Panc1 (cell line): ENCODE data around the gene AP5S1. TPM values are rescaled to one million over a fixed set of nuclear protein-coding genes. Genes with fewer than 3 reads are reported as not detected.

Experiments
- ATAC-seq: fragments of 200-7000 bp; cut with Tn5 transposase; 2 replicates; pipeline ENCODE4 v1.9.1; 2020; ENCODE audit warnings: mild to moderate bottlenecking, moderate library complexity
- BruUV-seq: library from RNA; stranded (reverse); fragments of 400-500 nt; replicated peaks from 2 replicates; lab custom pipeline; 2021; lab: Mats Ljungman, UMichigan
- CTCF ChIA-PET: fragments of 300-600 bp; sonication (Branson Sonifier 250); formaldehyde crosslinking; loops from one replicate; lab custom pipeline; 2022; ENCODE audit warnings: antibody characterized with exemption; lab: Charles Lee
- POLR2A ChIA-PET: fragments of 300-600 bp; sonication (Branson Sonifier 250); formaldehyde crosslinking; loops from one replicate; lab custom pipeline; 2022; ENCODE audit warnings: antibody characterized with exemption; lab: Charles Lee
- DNase-seq: peaks from one replicate; pipeline ENCODE4 v3.0.0-alpha.2; 2010; ENCODE audit warnings: low read depth, low spot score
- H3K27ac ChIP-seq: 2 replicates; pipeline ENCODE4 v1.5.1; 2011; ENCODE audit warnings: mild to moderate bottlenecking, low read length, inconsistent platforms
- H3K27me3 ChIP-seq: fragments of 200-500 bp; sonication (Bioruptor generic); 2 replicates; pipeline ENCODE4 v1.6.0; 2014; ENCODE audit warnings: low read length, inconsistent platforms; ENCODE audit not compliant: control insufficient read depth, insufficient read depth
- H3K36me3 ChIP-seq: fragments of 200-500 bp; sonication (Bioruptor generic); 2 replicates; pipeline ENCODE4 v1.5.1; 2014; ENCODE audit warnings: inconsistent platforms, mild to moderate bottlenecking, low read length, moderate library complexity; ENCODE audit not compliant: control insufficient read depth, insufficient read depth
- H3K4me1 ChIP-seq: 2 replicates; pipeline ENCODE4 v1.5.1; 2011; ENCODE audit warnings: inconsistent platforms, mild to moderate bottlenecking, low read length, moderate library complexity; ENCODE audit not compliant: control insufficient read depth, insufficient read depth
- H3K4me3 ChIP-seq, 2 experiments: 2 replicates each; pipeline ENCODE4 v1.5.1; 2011 to 2012; ENCODE audit warnings: low read depth in 2 of 2, low read length in 2 of 2, mild to moderate bottlenecking in 2 of 2, inconsistent platforms in 1 of 2, moderate library complexity in 1 of 2
- H3K9me3 ChIP-seq: fragments of 200-500 bp; sonication (Bioruptor generic); 2 replicates; pipeline ENCODE4 v1.5.1; 2014; ENCODE audit warnings: low read depth, mild to moderate bottlenecking, inconsistent platforms, low read length, moderate library complexity; ENCODE audit not compliant: control insufficient read depth, insufficient read depth
- CTCF ChIP-seq: fragments of 450-650 bp; IDR thresholded peaks from 2 replicates; pipeline ENCODE4 v1.5.1; 2017; ENCODE audit warnings: mild to moderate bottlenecking
- POLR2AphosphoS5 ChIP-seq: IDR thresholded peaks from 2 replicates; pipeline ENCODE4 v1.6.1; 2012; ENCODE audit warnings: mild to moderate bottlenecking, low read depth, low read length, moderate library complexity
- REST ChIP-seq, 2 experiments: IDR thresholded peaks; 2 replicates each; pipeline ENCODE4 v1.6.1; 2011 to 2012; ENCODE audit warnings: low read depth in 2 of 2, control low read depth in 1 of 2, low read length in 1 of 2, mild to moderate bottlenecking in 1 of 2, moderate library complexity in 1 of 2; ENCODE audit not compliant: insufficient read depth in 1 of 2
- SIN3A ChIP-seq: IDR thresholded peaks from 2 replicates; pipeline ENCODE4 v1.6.1; 2012; ENCODE audit warnings: low read depth, mild to moderate bottlenecking, low read length, moderate library complexity, borderline replicate concordance; ENCODE audit not compliant: insufficient read depth
- TCF7L2 ChIP-seq: IDR thresholded peaks from 2 replicates; pipeline ENCODE4 v1.6.1; 2011; ENCODE audit warnings: mild to moderate bottlenecking, low read depth, low read length, inconsistent platforms
- in situ Hi-C: cut with HindIII; loops from 2 replicates; pipeline ENCODE4 v1.10.0; 2016; ENCODE audit warnings: low sequenced_read_pairs, low pct_unique_long_range_greater_than_20kb
- intact Hi-C: fragments of 100-400 bp; cut with micrococcal nuclease; formaldehyde crosslinking; loops from one replicate; pipeline ENCODE4 v1.10.0; 2022; ENCODE audit not compliant: unreplicated experiment
- total RNA-seq: library from RNA; stranded (reverse); gene quantifications from one replicate; pipeline ENCODE4 v1.2.1, GENCODE V29; 2021; ENCODE audit not compliant: unreplicated experiment

AP5S1 gene
- total RNA-seq, 1 experiment from 2014 or later, result 23.1 TPM

GRCh38 chr20:3825526-3825925 lies 5.2 kb downstream of the AP5S1 start:
- Histone ChIP-seq H3K4me1 (no peaks in the 10 kb centered on the region), H3K27ac (no peak overlapping the region), H3K27me3 (no peaks in the 10 kb centered on the region), H3K36me3 (0 out of 2 replicates have a peak, but pooled peaks cover 4% of the 10 kb centered on the region), H3K4me3 (no peak overlapping the region), H3K9me3 (no peaks in the 10 kb centered on the region)
- TF ChIP-seq SIN3A (no peak), CTCF (no peak)
- ATAC-seq, result no peak
- CTCF ChIA-PET, result interaction anchor here (0.5 kb wide), 1 partner anchor 18 kb away, joined by 6 read pairs; no protein-coding TSS in a partner anchor
- no TSS peak for BruUV-seq
- intact Hi-C loops, result no loop called here
- DNase-seq, result no peak
- POLR2A ChIA-PET, result no interaction called here
- in situ Hi-C loops, result no loop called here

- Histone ChIP-seq H3K27ac (no peak overlapping the region), H3K4me1 (no peaks in the 10 kb centered on the region), H3K36me3 (0 out of 2 replicates have a peak, but pooled peaks cover 4% of the 10 kb centered on the region), H3K27me3 (no peaks in the 10 kb centered on the region), H3K4me3 (no peak overlapping the region), H3K9me3 (no peaks in the 10 kb centered on the region)
- ChIA-PET POLR2A (no interaction called here), CTCF (no interaction called here)
- TF ChIP-seq TCF7L2 (no peak), SIN3A (no peak), REST (IDR thresholded peaks at IDR 0.05; ENCODE audit: insufficient read depth in 1 of 2, low read depth in 2 of 2, low read length in 1 of 2) (no peak), POLR2AphosphoS5 (no peak), CTCF (no peak)
- BruUV-seq, result no TSS peak
- in situ Hi-C loops (no loop called here), intact Hi-C loops (no loop called here)
- DNase-seq (no peak), ATAC-seq (peak; percentile 29; the same call in 1 of the 2 replicates)
Observed at GRCh38 chr20:3826420-3826819, 6.1 kb downstream of the AP5S1 start.
